CD4-positive, alpha-beta T cell treated with Interleukin-17A for 4 hours (primary cell): Measurements from ENCODE around the gene TMEM182.
A peak's percentile ranks its signal among the peaks of the same experiment; 100 is the strongest.

Experiments
- DNase-seq: peaks from one replicate; pipeline ENCODE4 v3.0.0-alpha.2; 2020; ENCODE audit warnings: mixed read lengths

TMEM182 gene, protein sequence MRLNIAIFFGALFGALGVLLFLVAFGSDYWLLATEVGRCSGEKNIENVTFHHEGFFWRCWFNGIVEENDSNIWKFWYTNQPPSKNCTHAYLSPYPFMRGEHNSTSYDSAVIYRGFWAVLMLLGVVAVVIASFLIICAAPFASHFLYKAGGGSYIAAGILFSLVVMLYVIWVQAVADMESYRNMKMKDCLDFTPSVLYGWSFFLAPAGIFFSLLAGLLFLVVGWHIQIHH

GRCh38 chr2:102761763-102762162 is at the start of gene TMEM182:
Gene TMEM182, plus strand, starts transcription at chr2:102762031. Its CDS starts 187 bp downstream, at chr2:102762218.
- DNase-seq: no peak

DNA sequence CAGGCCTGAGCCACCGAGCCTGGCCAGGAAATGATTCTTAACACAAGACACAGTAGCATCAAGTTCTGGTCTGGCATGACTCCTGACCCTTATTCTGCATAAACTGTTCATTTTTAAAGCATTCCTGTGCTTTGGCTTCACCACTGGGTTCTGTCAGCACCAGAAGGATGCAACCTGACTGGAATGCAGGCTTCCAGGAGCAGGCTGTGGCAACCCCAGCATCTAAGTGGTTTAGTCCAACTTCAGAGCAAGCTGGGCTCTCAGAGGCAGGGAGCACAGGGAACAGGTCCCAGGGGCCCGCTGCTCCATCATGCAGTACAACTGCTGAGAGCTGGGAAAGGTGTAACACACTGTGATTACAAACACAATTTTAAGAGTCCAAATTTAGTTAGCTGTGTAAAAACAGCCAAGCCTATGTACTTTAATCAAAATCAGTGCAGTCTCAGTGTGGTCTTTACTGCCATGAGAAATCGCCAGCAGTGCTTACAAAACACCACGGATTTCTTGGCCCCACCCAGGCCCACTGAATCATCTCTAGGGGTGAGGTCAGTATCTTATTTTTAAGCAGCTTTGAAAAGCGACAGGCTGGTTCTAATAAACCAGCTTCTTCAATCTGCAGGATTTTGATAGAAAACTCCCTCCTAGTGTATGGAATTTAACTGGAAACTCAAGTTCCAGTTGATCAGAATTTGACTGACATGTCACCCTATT is 44.4 kb upstream of the TMEM182 start:
- DNase-seq: no peak

DNA sequence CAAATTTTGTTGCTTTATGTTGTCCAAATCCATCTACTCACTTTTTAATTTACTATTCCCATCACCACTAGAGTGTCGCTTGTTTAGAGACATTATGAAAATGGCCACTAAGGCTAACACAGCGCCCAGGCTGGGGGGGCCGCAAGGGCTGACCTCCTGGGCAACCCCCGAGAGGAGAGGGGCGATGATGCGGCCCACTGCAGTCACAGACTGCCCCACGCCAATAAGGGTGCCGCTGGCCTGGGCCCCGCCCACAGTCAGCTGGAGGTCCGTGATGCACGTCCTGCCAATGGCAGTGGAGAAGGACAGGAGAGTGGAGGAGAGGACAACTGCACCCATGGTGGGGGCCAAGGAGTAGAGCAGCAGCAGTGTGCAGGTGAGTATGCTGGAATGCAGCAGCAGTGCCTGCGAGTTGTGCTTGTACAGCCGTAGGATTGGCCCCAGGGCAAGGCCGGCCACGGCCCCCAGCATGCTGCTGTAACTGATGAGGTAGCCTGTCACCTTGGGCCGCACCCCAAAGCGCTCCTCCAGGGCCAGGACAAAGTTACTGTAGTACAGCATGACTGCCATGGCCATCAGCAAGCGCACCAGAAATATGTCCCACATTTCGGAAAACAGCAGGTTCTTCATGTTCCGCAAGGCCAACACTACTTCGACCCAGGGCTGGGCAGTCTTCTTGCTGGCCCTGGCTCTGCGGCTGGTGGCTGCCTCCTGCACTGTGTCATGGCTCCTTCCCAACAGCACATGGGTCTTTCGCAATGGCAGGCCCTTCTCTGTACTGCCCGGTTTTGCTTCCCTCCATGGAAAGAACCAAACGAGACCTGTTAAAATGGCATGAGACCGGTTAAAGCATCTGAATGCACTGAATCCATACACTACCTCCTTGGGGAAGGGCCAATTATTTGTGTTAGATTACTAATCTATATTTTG is 43.2 kb upstream of the TMEM182 start:
- DNase-seq: no peak

DNA sequence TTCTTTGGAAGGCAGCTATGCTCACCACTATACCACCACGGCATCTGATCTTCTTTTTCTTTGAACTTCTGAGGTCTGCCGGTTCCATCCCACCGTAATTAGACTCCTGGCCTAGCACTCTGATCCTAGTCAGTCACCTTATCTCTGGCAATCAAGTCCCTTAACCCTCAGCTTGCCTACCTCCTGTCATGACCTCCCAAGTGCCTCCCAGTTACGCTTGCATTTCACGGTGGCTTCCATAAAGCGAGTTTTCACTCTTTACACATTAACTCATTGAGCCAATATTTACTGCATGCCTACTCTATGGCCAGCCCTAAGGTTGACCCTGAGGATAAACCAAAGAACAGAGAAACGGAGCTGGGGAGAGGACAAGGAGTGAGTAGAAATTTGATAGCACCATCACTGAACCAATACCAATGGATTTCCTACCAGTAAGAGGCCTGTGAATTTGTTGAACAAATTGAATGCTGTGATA is 37.8 kb upstream of the TMEM182 start:
- no peak for DNase-seq

DNA sequence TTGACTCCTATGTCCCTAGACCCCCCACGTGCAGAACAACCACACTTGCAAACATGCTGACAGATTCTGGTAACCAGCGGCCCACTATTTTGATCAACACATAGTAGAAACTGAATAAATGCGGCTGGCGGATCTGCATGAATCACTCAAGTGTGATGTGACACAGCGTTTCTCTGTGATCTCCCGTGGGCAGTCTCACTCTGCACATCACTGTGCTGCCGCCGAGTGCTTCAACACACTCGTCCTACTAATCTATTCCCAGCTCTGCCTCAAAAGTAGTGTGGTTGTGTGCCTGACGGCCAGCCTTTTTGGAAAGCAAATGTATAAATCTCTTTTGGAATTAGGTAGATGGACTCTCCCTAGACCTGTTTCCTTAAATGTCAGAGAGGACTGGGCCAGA is 37.3 kb upstream of the TMEM182 start:
- DNase-seq: no peak

DNA sequence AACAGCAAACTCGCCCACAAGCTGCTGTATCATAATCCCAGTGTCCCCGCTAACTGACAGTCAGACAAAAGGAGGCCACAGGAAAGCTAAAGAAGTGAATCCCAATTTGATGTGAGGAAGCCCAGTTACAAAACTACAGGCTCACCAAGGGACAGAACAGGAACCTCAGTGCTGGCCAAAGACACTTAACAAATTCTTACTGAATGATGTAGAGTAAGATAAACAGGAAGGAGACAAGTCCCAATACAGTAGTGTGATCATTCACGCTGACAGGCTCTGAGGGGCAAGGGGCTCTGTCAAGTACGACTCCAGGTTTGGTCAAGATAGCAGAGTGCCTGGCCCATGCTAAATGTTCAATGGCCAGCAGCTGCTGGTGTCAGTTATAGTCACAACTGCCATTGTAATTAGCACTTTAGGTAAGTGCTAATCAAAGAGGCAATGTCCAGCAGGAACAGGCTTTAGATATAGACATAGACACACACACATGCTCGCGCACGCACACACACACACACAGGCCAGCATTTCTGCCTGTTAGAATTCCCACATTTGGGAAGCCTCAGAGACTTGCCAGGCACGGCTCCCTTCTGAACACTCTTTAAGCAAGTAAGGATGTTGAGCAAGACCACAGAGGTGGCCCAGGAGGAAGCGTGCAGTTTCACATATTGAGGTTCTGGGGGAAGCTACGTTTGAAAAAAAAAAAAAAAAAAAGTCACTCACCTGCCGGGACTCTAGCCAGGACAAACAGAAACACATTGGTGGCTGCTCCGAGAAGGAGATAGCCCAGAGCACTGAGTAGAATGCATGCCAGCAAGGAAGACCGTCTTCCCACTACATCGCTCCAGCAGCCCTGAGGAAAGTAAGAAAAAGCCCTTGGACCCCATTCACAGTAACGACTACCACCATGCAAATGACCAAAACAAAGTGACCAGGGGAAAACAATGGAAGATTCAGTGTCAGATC is 35.4 kb upstream of the TMEM182 start:
- no peak for DNase-seq

- peak; percentile 8 for DNase-seq
These were observed 26.3 kb upstream of the TMEM182 start for GRCh38 chr2:102735416-102736109.

DNA sequence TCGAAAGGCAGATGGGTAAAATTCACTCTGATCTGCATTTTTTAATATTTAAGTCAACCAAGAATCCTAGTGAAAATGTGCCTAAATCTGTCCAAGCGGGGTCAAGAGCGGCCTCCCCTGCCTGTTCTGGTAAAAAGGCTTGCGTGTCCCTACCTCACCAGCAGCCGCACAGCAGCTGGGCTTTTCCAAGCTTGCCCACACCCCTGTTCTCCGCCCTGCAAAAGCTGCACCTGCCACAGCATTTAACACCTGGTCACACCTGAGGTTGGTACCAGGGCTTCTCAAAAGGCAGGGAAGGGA is 25.8 kb upstream of the TMEM182 start:
- no peak for DNase-seq

DNA sequence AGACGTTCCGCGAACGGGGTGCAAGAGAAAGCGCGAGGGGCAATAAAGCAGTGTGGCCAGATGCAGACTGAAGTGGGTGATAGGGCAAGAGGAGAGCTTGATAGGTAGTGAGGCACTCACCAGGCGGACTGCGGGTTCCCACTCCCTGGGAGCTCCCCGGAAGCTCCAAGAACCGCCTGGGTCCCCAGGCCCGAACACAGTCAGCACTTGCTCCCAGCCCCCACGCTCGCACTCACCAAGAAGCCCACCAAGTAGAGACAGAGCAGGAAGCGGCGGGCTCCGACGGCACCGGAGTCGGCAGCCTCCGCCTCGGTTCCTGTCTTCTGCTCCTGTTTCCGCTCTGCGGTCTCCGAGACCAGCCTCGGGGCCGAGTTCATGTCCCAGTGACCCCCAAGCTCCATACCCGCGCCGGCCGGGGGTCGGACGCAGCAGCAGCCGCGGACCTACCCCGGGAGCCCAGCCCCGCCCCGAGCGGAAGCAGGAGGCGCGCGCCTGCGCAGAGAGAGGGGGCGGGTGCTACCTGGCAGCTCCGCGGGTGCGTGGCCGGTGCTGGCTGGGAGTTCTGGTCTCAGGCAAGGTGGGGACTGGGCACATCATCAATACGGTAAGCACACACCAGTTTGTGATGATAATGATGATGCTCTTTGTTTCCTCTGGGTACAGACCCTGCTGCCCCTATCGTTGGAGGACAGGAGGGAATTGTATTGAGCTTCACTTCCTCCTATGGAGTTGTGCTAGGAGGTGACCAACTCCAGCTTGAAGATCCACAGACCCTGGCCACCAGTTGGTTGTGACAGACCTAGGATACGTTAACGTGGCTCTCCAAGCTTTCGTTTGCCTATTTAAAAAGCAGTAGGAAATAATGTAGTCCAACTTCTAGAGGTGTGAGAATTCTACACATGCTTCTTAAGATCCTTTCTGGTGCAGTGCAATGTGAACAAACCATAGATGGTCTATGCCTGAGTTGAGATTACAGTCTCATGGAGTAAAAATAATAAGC is 25.1 kb upstream of the TMEM182 start:
- peak; percentile 91 for DNase-seq

DNA sequence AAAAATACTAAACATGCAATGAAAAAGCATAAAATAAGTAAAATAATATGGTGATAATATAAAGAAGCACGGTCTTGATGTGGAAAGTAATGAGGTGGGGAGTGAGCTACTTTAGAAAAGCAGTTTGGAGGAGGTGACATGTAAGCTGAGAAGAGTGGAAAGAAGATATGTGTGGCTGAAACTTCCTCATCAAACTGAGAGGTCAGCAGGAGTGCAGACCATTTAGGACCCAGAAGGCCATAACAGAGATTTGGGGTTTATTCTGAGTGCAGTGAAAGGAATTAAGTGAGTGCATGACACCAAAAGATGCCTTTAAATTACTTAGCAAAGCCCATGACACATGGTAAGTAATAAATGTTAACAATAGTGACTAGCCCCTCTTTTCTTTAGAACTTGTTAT is 24.4 kb upstream of the TMEM182 start:
- no peak for DNase-seq

DNA sequence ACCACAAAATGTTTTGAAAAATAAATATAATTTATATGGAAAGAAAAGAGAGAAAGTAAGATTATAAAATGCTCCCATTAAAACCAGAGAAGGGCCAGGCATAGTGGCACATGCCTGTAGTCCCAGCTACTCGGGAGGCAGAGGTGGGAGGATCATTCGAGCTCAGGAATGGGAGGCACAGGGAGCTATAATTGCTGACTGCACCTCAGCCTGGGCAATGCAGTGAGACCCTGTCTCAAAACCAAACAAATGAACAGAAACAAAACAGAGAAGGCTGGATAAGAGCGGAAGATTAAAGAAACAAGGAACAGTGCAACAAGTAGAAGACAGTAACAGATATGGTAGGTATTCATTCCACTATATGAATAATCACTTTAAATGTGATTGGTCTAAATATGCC is 18.6 kb upstream of the TMEM182 start:
- DNase-seq: no peak

DNA sequence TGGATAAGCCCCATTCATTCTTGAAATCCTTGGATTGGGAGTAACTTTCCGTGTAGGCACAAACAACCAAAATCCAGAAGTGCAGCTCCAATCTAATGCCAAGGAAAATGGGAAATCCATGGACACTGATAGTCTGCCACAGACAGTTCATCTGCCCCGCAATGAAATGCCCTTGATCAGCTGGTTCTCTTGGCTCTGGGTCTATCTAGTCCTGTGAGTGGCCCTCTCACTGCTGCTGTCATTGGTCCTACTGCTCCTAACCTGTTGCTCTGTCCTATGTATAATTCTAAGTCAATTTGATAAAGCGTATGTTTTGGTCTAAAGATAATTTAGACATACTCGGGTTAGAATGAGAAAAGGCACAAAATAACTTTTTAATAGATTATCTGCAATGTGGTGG is 13.7 kb upstream of the TMEM182 start:
- DNase-seq: no peak

- DNase-seq: no peak
These were observed 11.9 kb upstream of the TMEM182 start for GRCh38 chr2:102749938-102750337.

DNA sequence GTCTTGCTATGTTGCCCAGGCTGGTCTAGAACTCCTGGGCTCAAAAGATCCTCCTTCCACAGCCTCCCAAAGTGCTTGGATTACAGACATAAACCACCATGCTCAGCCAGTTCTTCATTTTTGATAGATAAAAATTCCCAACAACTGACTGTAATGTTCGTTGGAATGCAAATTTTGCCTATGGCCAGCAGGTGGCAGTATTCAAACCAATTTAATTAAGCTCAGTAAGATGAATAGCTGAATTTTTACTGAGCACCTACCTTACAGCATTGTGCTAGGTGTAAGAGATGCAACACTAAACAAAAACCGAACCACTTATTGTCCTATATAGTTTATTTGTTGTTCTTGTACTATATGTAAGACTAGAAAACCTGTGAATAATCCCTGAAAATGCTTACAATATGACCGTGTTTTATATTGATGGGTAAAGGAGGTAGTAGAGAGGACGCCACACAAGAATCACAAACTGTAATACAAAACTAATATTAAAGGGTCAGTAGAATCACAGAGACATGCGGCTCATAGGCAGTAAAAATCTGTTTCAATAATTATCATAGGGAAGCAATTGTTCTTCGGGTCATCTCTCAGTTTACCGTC is 8.2 kb upstream of the TMEM182 start:
- peak; percentile 37 for DNase-seq

- DNase-seq: no peak
These were observed 7.2 kb upstream of the TMEM182 start for GRCh38 chr2:102754456-102755145.

DNA sequence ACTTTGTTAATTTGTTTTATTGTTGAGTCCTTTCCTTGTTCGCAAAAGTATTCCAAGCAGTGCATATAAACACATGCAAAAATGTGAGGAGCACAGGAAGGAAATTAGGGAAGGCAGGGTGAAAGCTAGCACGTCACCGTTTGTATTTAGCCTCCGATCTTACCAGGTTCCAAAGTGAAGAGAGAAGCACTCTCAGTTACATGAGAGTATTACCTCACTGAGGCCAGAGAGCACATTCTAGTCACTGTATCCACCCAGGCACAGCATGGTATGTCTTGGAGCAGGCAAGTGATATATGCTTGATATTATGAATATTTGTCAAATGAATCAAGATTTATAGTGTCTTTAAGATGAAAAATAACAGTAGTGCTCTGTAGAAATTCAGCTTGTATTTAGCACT is 6.5 kb upstream of the TMEM182 start:
- DNase-seq: no peak

GRCh38 chr2:102758439-102758838 is 3.4 kb upstream of the TMEM182 start:
- no peak for DNase-seq

- no peak for DNase-seq
These were observed 2.3 kb downstream of the TMEM182 start for GRCh38 chr2:102764083-102764482.

- no peak for DNase-seq
These were observed 3.2 kb downstream of the TMEM182 start for GRCh38 chr2:102765061-102765460.
